WERI-Rb-1 (cell line): Measurements from ENCODE around the gene TSC22D4.
"Not testable (repeated sequence)": the region's sequence is repeated elsewhere in the genome, so short reads cannot be mapped to it uniquely, and the experiment has no call there.

Source experiments
- DNase-seq: peaks from one replicate; pipeline ENCODE4 v3.0.0-alpha.2; 2020
- H3K27ac ChIP-seq: fragments of 250-450 bp; sonication (Bioruptor Pico); 2 replicates; pipeline ENCODE4 v1.5.1; 2020; ENCODE audit warnings: mild to moderate bottlenecking, moderate library complexity
- H3K27me3 ChIP-seq: fragments of 250-450 bp; sonication (Bioruptor Pico); 2 replicates; pipeline ENCODE4 v1.5.1; 2021; ENCODE audit warnings: mild to moderate bottlenecking, low read depth, moderate library complexity; ENCODE audit not compliant: insufficient read depth, severe bottlenecking
- H3K36me3 ChIP-seq: fragments of 250-450 bp; sonication (Bioruptor Pico); 2 replicates; pipeline ENCODE4 v1.5.1; 2020; ENCODE audit warnings: mild to moderate bottlenecking, moderate library complexity
- H3K4me3 ChIP-seq: 2 replicates; pipeline ENCODE4 v1.5.1; 2011; ENCODE audit warnings: low read depth, mild to moderate bottlenecking, control low read depth, low read length
- H3K9me3 ChIP-seq: fragments of 250-450 bp; sonication (Bioruptor Pico); 2 replicates; pipeline ENCODE4 v1.5.1; 2021; ENCODE audit warnings: mild to moderate bottlenecking, moderate library complexity; ENCODE audit not compliant: severe bottlenecking
- CTCF ChIP-seq: IDR thresholded peaks from 2 replicates; pipeline ENCODE4 v1.5.1; 2011; ENCODE audit warnings: low read depth, mild to moderate bottlenecking, control low read depth, inconsistent platforms, low read length

TSC22D4 gene

GRCh38 chr7:100455206-100455605 lies 23.8 kb downstream of the TSC22D4 start:
- TF ChIP-seq CTCF: no peak
- Histone ChIP-seq H3K9me3 (no peaks in the 10 kb centered on the region), H3K27me3 (no peaks in the 10 kb centered on the region), H3K4me3 (no peak overlapping the region), H3K36me3 (no peaks in the 10 kb centered on the region; the same call in 1 of the 2 replicates), H3K27ac (no peak overlapping the region)
- DNase-seq: no peak

GRCh38 chr7:100453854-100454253 lies 25.2 kb downstream of the TSC22D4 start:
- not testable (repeated sequence) for H3K27me3 ChIP-seq, H3K27ac ChIP-seq, H3K9me3 ChIP-seq, H3K36me3 ChIP-seq, DNase-seq, H3K4me3 ChIP-seq

- DNase-seq: no peak
- no peaks in the 10 kb centered on the region for H3K27me3 ChIP-seq
- H3K36me3 ChIP-seq: no peaks in the 10 kb centered on the region
- no peak for TF ChIP-seq CTCF
- no peak overlapping the region for H3K27ac ChIP-seq
- H3K4me3 ChIP-seq: no peak overlapping the region
- H3K9me3 ChIP-seq: no peaks in the 10 kb centered on the region
These were observed 26.5 kb downstream of the TSC22D4 start for GRCh38 chr7:100452513-100452912.

- Histone ChIP-seq H3K4me3 (no peak overlapping the region), H3K27ac (no peak overlapping the region)
- TF ChIP-seq CTCF: no peak
These were observed 29.7 kb downstream of the TSC22D4 start for GRCh38 chr7:100449190-100449795.

GRCh38 chr7:100447363-100447762 lies 31.7 kb downstream of the TSC22D4 start:
- H3K27ac ChIP-seq, H3K4me3 ChIP-seq, H3K36me3 ChIP-seq, H3K9me3 ChIP-seq, H3K27me3 ChIP-seq, DNase-seq: not testable (repeated sequence)

More at GRCh38 chr7:100449190-100449795, 29.7 kb downstream of the TSC22D4 start:
- no peaks in the 10 kb centered on the region for H3K36me3 ChIP-seq
- no peak for DNase-seq
- no peaks in the 10 kb centered on the region for H3K27me3 ChIP-seq
- H3K9me3 ChIP-seq: no peaks in the 10 kb centered on the region

- H3K27ac ChIP-seq: no peak overlapping the region
These were observed 33.0 kb downstream of the TSC22D4 start for GRCh38 chr7:100446040-100446439.

More at GRCh38 chr7:100446040-100446439, 33.0 kb downstream of the TSC22D4 start:
- DNase-seq: no peak
- no peaks in the 10 kb centered on the region for H3K9me3 ChIP-seq
- H3K36me3 ChIP-seq: no peaks in the 10 kb centered on the region
- H3K27me3 ChIP-seq: no peaks in the 10 kb centered on the region
- H3K4me3 ChIP-seq: no peak overlapping the region
- no peak for TF ChIP-seq CTCF
